Activated naive CD8-positive, alpha-beta T cell treated with anti-CD3 and anti-CD28 coated beads, Interleukin-2, amount 50 U/mL, for 24 hours (primary cell): ENCODE measurements around the gene TUBA4B.
"Not testable (repeated sequence)": the region's sequence is repeated elsewhere in the genome, so short reads cannot be mapped to it uniquely, and the experiment has no call there.

Source experiments
- ATAC-seq: fragments of 150-1000 bp; cut with Tn5 transposase; one replicate; pipeline ENCODE4 v1.10.0; 2021
- DNase-seq: peaks from one replicate; pipeline ENCODE4 v3.0.0; 2021
- H3K27ac Mint-ChIP-seq: one replicate; pipeline ENCODE4 v1.8.0; 2021; ENCODE audit warnings: mild to moderate bottlenecking, mixed read lengths
- H3K27me3 Mint-ChIP-seq: one replicate; pipeline ENCODE4 v1.8.0; 2021; ENCODE audit warnings: mixed read lengths
- H3K36me3 Mint-ChIP-seq: one replicate; pipeline ENCODE4 v1.8.0; 2021; ENCODE audit warnings: low read depth, mixed read lengths
- H3K4me1 Mint-ChIP-seq: one replicate; pipeline ENCODE4 v1.8.0; 2021; ENCODE audit warnings: mixed read lengths
- H3K4me3 Mint-ChIP-seq: one replicate; pipeline ENCODE4 v1.8.0; 2021; ENCODE audit warnings: mild to moderate bottlenecking, moderate library complexity, mixed read lengths
- H3K9me3 Mint-ChIP-seq: one replicate; pipeline ENCODE4 v1.8.0; 2021; ENCODE audit warnings: mixed read lengths

Gene TUBA4B

DNA sequence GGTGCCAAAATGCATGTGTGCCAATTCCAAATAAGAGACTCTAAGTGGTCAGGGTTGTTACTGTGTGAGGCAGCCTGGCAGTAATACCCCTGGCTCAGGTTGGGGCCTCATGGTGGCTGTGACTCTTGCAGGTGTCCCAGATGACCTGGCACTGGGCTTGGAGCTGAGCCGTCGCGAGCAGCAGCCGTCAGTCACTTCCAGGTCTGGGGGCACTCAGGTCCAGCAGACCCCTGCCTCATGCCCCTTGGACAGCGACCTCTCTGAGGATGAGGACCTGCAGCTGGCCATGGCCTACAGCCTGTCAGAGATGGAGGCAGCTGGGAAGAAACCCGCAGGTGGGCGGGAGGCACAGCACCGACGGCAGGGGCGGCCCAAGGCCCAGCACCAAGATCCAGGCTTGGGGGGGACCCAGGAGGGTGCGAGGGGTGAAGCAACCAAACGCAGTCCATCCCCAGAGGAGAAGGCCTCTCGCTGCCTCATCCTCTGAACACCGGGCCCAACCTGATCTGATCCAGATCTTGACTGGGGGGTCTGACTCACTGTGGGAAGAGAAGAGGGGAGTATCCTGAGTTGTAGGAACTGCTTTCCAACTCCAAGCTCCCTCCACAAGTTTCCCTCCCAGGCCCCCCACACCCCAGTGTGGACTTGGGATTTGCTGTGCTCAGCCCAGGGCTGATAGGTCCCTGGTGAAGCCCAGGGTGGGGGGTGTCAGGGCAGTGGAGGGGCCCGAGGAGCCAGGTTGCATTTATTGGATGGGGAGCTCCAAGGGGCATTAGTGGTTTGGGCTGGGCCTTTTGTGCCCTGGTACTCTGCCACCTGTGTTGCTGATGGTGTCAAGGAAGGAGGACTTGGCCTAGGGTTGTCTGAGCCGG, 31.7 kb downstream of the TUBA4B start:
- Mint-ChIP-seq H3K9me3 (no peaks in the 10 kb centered on the region), H3K27me3 (no peaks in the 10 kb centered on the region), H3K4me3 (no peak overlapping the region), H3K27ac (no peak overlapping the region), H3K36me3 (peaks cover 12% of the 10 kb centered on the region), H3K4me1 (peaks cover 26% of the 10 kb centered on the region)
- ATAC-seq (no peak), DNase-seq (no peak)

DNA sequence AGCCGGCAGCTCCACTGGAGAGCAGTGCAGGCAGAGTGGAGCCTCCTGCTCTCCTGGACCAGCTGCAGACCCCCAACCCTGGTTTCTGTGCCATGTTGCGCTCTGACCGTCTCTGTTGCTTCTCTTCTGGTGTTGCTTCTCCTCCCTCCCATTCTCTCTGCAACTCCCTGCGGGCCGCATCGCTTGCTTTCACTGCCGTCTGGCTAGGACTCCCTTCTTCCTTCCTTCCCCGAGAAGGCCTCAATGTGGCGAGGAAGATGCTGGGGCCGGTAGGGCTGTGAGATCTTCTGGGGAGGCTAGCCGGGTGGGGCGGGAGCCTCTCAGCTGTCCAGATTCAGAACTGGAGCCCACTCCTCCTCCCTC, 32.3 kb downstream of the TUBA4B start:
- Mint-ChIP-seq H3K27me3 (no peaks in the 10 kb centered on the region), H3K9me3 (no peaks in the 10 kb centered on the region), H3K36me3 (peaks cover 12% of the 10 kb centered on the region), H3K4me1 (peaks cover 20% of the 10 kb centered on the region), H3K27ac (no peak overlapping the region), H3K4me3 (no peak overlapping the region)
- ATAC-seq (no peak), DNase-seq (no peak)

DNA sequence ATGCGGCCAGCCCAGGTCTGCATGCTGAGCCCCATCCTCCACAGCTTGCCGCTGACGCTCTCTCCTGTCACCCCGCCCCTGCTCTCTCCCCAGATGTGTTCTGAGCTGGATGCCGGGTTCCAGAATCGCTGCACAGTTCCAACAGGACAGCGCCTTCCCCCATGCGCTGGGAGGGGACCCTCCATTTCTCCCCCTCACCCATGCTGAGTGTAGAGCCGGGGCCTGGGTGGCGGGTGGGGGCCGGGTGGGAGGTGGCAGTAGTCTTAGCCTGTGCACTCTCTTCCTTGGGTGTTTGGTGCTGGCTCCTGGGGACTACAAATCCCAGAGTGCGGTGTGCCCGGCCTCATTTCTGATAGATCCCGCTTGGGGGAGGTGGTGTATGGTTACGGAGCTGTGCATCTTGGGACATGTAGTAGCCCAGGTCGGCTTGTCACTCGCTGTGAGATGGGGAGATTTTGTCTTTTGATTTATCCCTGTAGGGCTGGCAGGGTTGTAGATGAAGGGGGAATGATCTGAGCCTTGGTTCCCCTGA, 32.9 kb downstream of the TUBA4B start:
- Mint-ChIP-seq H3K36me3 (peaks cover 12% of the 10 kb centered on the region), H3K27ac (no peak overlapping the region), H3K4me3 (no peak overlapping the region), H3K27me3 (no peaks in the 10 kb centered on the region), H3K9me3 (no peaks in the 10 kb centered on the region), H3K4me1 (peaks cover 14% of the 10 kb centered on the region)
- no peak for DNase-seq
- ATAC-seq = no peak

DNA sequence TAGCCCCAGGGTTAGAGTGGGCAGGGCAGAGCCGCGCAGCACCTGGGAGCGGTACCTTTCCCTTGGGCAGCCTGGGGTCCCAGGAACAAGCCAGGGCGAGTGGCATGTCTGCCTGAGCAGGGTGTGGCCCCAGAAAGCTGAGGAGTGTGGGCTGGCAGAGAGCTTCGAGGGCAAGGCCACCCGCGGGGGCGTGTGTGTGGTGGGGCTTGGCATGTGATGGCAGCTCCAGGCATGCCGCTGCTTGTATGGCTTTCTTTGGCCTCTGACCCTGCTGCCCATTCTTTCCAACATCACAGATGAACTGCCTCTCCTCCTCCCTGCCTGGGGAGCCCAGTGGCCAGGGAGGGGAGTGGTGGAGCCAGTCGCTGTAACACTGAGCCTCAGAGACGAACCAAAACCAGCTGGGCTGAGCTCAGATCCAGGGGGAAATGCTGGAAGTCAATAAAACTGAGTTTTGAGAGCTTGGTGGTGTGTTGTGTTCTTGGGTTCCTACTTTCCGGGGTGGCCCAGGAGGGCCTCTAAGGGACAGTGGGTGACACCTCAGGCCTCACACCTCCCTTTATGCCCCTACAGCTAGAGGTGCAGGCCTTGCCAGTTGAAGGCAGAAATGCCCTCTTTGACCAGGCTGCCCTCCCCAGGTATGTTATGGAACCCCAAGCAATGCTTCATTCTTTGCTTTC, 33.5 kb downstream of the TUBA4B start:
- H3K27ac Mint-ChIP-seq = peak overlapping the region; percentile 49
- no peak for ATAC-seq
- no peaks in the 10 kb centered on the region for H3K9me3 Mint-ChIP-seq
- H3K36me3 Mint-ChIP-seq = peaks cover 11% of the 10 kb centered on the region
- DNase-seq = no peak
- no peaks in the 10 kb centered on the region for H3K27me3 Mint-ChIP-seq
- no peak overlapping the region for H3K4me3 Mint-ChIP-seq
- peaks cover 7% of the 10 kb centered on the region for H3K4me1 Mint-ChIP-seq

DNA sequence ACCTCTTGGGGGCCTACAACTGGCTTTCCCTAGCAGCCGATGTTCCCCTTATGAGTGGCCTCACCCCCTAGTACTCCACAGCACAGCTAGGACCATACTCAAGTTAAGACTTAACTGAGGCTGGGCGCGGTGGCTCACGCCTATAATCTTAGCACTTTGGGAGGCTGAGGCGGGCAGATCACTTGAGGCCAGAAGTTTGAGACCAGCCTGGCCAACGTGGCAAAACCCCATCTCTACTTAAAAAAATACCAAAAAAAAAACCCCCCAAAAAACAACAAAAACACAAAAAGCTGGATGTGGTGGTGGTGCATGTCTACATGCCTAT, 34.0 kb downstream of the TUBA4B start:
- H3K4me3 Mint-ChIP-seq, H3K27me3 Mint-ChIP-seq, DNase-seq, H3K36me3 Mint-ChIP-seq, ATAC-seq, H3K27ac Mint-ChIP-seq, H3K9me3 Mint-ChIP-seq, H3K4me1 Mint-ChIP-seq: not testable (repeated sequence)

DNA sequence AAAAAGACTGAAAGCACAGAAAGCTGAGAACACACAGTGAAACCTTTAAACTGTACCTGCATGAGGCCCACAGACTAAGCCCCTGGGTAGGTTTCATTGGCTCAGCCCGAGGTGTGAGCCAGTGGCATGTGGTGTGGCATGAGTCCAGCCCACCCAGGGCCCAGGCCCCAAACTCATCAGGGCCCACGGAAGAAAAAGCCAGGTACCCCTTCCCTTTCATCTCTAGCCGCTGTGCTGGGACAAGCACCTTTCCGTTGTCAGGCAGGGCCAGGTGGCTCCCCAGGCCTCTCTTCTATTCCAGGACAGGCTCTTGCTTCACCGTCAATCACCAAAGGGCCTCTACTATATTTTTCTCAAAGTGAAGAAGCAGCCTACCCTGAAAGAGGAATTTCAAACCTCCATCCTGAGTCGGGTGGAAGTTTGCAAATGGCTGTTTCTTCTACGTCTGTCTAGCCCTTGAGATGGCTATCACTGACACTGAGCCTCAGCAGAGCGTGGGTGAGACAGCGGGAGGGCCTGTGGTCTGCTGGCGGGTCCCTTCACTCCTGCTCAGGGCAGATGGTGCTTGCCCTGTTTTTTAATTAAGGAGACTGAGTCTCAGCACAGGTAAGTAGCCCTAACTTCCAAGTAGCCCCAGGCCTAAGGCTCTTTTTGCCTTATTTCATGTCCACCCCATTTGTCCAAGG, 34.7 kb downstream of the TUBA4B start:
- no peak overlapping the region for H3K4me3 Mint-ChIP-seq

DNA sequence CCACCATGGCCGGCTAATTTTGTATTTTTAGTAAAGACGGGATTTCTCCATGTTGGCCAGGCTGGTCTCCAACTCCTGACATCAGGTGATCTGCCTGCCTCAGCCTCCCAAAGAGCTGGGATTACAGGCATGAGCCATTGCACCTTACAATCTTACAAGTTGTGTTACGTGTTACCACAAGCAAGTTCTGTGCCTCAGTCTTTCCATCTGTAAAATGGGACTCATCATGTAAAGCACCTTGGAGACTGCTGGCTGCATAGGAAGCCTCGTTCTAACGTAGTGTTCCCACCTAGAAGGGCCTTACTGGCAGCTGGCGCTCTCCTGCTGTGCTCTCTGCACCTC, 36.1 kb downstream of the TUBA4B start:
- DNase-seq (no peak), ATAC-seq (no peak)
- Mint-ChIP-seq H3K4me1 (peaks cover 4% of the 10 kb centered on the region), H3K27me3 (no peaks in the 10 kb centered on the region), H3K27ac (no peak overlapping the region), H3K4me3 (no peak overlapping the region), H3K36me3 (no peaks in the 10 kb centered on the region), H3K9me3 (no peaks in the 10 kb centered on the region)

More for the DNA sequence above, 34.7 kb downstream of the TUBA4B start:
- no peak for ATAC-seq
- no peak for DNase-seq
- Mint-ChIP-seq H3K4me1 (peaks cover 6% of the 10 kb centered on the region), H3K27ac (no peak overlapping the region), H3K9me3 (no peaks in the 10 kb centered on the region), H3K36me3 (peaks cover 3% of the 10 kb centered on the region), H3K27me3 (no peaks in the 10 kb centered on the region)

DNA sequence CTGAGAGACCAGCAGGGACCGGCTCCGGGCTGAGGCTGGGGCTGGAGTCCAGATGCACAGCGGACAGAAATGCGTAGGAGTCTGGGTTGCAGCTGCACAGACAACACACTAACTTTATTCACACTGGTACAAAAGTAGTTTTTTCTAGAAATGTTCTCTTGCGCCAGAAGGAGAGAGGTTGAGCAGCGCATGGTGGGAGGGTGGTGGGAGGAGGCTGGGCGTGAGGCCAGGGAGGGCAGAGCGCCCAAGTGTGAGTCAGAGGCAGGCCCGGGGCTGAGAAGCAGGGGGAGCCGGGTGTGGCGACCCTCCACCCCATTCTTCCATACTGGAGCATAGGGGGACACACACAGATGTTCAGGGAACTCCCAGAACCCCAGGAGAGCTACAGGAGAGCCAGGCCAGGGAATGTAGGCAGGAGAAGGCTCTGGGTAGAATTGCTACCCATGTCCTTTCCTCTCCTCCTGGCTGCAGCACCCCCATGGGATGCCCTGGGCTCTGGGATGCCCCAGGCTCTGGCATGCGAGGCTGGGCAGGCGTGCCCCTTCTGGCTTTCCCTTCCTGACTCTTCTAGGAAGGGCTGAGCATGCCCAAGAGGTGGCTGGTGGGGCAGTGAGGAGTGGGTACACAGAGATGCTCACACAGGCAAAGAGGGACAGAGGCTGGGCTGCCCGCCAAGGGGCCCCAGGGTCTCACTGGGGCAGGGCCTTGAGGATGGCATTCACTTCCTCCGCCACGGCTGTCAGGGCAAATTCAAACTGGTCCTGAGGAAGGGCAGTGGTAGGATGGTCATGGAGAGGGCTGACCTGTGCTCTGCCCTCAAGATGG, 36.7 kb downstream of the TUBA4B start:
- ATAC-seq (no peak), DNase-seq (no peak)
- no peaks in the 10 kb centered on the region for H3K36me3 Mint-ChIP-seq
- H3K27ac Mint-ChIP-seq = no peak overlapping the region
- H3K4me1 Mint-ChIP-seq = peaks cover 6% of the 10 kb centered on the region
- no peaks in the 10 kb centered on the region for H3K27me3 Mint-ChIP-seq
- H3K9me3 Mint-ChIP-seq = no peaks in the 10 kb centered on the region
- H3K4me3 Mint-ChIP-seq = no peak overlapping the region

DNA sequence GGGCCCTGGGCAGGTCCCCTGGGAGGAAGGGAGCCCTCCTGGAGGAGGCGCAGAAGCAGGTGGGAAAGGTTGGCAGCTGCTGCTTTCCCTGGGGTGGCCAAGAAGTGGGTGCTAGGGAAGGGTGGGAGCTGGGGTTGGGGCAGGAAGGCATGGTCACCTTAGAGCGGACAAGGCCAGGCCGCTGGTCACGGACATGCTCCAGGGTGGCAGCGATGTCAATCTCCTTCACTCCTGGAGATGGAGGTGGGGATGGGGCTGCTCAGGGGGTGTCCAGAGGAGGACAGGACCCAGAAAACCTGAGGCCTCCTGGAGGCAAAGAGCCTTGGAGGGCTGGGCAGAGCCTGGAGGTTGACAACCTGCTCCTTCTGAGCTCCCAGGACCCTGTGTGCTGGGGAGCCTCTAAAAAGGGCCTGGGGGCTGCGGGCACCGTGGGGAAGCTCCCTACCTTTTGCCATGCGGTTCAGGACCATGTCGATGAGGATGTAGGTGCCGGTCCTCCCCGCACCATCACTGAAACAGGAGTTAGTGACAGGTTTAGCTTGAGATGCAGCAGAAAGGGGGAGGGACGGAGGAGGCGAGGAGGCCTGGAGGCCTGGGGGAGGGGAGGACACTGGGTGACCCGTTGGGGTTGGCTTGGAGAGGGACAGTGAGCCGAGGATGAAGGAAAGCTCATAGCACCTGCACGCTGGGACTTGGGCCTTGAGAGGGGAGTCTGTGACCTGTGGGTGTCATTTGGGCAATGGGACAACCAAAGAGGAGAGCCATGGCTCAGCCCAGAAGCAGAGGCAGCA, 37.5 kb downstream of the TUBA4B start:
- DNase-seq (no peak), ATAC-seq (no peak)
- Mint-ChIP-seq H3K27me3 (peaks cover 1% of the 10 kb centered on the region), H3K4me1 (peaks cover 13% of the 10 kb centered on the region), H3K27ac (no peak overlapping the region), H3K4me3 (no peak overlapping the region), H3K9me3 (no peaks in the 10 kb centered on the region), H3K36me3 (no peaks in the 10 kb centered on the region)

DNA sequence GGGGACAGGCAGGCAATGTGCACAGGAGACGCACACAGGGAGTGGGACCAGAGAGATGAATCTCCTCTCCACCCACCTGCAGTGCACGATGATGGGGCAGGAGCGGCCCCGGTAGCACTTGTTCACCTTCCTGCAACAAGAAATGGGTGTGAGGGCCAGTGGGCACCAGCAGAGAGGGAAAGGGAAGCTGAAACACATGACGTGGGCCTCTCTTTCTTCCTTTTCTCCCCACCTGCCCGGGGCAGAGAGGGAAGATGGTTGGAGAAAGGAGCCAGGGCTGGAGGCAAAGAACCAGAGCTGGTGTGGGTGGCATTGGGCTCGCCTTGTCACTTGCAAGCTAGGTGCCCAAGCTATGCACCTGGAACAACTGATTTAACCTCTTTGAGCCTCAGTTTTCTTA, 38.4 kb downstream of the TUBA4B start:
- Mint-ChIP-seq H3K4me3 (no peak overlapping the region), H3K4me1 (peaks cover 16% of the 10 kb centered on the region), H3K27me3 (peaks cover 3% of the 10 kb centered on the region), H3K27ac (no peak overlapping the region), H3K9me3 (no peaks in the 10 kb centered on the region), H3K36me3 (no peaks in the 10 kb centered on the region)
- DNase-seq = no peak
- ATAC-seq = no peak

DNA sequence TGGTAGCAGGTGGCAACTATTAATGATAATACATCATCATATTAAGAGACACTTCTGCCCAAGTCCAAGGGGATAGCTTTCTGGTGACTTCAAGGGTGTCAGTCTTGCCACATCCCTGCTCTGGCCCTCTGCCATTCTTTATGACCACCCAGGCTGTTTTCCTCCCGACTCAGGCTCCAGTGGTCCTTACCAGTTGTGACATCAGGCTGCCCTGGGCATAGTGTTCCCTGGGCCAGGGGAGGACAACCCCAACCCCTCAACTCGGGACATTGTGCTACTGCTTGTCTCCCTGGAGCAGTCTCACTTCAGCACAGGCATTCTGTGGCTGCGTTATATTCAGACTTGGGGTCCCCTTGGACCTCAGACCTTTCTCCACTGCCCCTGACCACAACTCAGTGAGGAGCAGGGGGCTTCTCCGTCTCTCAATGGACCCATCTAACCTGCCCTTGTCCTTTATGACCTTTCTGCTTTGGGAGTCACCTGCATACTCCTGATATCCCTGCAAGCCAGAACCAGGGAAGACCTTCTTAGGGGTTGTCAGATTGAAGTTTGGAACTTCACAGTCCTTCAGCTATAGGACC, 39.0 kb downstream of the TUBA4B start:
- H3K27me3 Mint-ChIP-seq = peaks cover 3% of the 10 kb centered on the region
- no peaks in the 10 kb centered on the region for H3K9me3 Mint-ChIP-seq
- H3K27ac Mint-ChIP-seq = no peak overlapping the region
- ATAC-seq = no peak
- no peaks in the 10 kb centered on the region for H3K36me3 Mint-ChIP-seq
- no peak overlapping the region for H3K4me3 Mint-ChIP-seq
- DNase-seq = no peak
- peaks cover 16% of the 10 kb centered on the region for H3K4me1 Mint-ChIP-seq

DNA sequence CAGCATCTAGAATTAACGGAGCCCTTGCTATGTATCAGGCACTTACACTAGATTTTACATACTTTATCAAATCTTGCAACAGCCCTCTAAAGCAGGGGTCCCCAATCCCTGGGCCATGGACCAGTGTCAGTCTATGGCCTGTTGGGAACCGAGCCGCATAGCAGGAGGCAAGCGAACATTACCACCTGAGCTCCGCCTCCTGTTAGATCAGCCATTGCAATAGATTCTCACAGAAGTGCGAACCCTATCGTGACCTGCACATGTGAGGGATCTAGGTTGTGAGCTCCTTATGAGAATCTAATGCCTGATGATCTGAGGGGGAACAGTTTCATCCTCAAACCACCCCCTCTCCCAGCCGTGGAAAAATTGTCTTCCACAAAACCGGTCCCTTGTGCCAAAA, 39.6 kb downstream of the TUBA4B start:
- DNase-seq (no peak), ATAC-seq (no peak)
- H3K4me1 Mint-ChIP-seq = peaks cover 16% of the 10 kb centered on the region
- H3K4me3 Mint-ChIP-seq = no peak overlapping the region
- H3K27me3 Mint-ChIP-seq = peaks cover 3% of the 10 kb centered on the region
- no peak overlapping the region for H3K27ac Mint-ChIP-seq
- H3K36me3 Mint-ChIP-seq = no peaks in the 10 kb centered on the region
- H3K9me3 Mint-ChIP-seq = no peaks in the 10 kb centered on the region

DNA sequence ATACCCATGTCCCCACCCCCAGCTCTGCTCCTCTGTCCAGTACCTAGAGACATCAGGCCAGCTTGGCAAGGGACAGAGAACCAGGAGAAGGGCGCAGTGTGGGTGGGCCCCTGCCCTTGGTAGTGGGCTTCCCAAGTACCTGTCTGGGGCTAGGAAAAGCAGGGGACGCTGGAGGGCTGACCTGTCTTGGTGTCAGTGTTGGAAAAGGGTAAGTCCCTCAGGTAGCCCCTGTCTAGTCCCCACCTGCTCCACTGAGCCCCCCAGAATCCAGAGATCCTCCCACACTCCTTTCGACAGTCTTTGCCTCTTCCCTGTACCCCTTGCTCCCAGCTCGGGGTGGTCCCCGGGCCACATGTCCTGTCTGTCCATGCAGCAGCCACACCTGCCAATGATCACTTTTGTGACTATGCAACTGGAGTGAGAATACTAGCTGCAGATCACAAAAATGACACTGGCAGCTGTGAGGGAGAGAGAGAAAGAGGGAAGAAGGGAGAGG, 40.7 kb downstream of the TUBA4B start:
- Mint-ChIP-seq H3K27me3 (peaks cover 3% of the 10 kb centered on the region), H3K4me1 (peaks cover 20% of the 10 kb centered on the region), H3K9me3 (no peaks in the 10 kb centered on the region), H3K4me3 (peak overlapping the region; percentile 78), H3K27ac (peak overlapping the region; percentile 71), H3K36me3 (no peaks in the 10 kb centered on the region)
- DNase-seq = no peak
- ATAC-seq = no peak
